NCI-H1092 (cell line): Measurements from ENCODE around the gene TRAF5.
"Not testable (repeated sequence)": the region's sequence is repeated elsewhere in the genome, so short reads cannot be mapped to it uniquely, and the experiment has no call there.

Source experiments
- DNase-seq: peaks from one replicate; lab custom pipeline; 2025; lab: John Stamatoyannopoulos, UW

Gene TRAF5

DNA sequence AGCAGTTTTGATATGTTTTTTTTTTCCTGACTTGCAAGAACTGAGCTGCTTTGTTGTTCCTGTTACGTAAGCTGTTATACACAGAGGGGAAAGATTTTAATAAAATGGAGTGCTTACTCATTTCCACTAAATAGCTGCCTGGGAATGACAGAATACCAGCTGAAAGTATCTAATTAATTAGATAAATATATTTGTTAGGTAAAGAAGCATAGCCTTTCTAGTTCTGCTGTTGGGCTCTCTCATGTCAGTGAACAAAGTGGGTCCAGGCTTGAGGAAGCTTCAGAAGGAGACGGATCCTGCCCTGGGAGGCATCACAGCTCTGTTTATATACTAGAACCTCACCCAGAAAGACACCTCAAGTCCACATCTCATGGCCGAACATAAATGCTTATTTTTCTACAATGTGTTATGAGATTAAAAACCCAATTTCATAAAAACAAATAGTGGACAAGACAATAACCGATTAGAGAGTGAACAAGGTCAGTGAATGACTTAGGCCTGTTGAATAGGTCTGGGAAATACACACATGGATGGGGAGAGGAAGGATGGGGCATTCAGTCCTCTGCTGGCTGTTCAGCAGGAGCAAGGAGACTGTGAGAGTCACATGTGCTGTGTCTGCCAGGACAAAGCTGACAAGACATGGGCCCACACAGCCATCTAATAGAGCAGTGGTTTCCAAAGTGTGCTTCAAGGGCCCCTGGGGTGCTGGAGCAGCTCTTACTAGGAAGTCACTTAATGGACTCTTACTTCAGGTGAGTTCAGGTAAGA, 20.6 kb downstream of the TRAF5 start:
- DNase-seq = no peak

GRCh38 chr1:211348547-211348946, 21.9 kb downstream of the TRAF5 start:
- DNase-seq = no peak

DNA sequence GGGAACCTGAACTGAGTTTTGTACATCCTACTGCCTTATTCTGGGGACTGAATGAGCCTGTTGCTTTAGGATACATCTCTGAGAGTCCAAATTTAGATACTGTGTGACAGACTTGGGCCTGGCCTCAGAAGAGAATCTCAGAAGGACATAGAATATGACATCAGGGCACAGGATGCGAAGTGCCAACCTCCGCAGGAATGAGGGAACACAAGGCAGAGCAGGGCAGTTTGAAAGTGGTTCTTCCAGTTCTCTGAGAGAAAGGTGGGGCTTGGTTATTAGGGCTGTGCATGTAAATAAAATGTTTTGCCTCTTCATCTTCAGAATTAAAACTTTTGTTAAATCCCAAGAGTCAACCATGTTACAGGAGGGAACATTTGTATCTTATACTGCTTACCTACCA, 23.1 kb downstream of the TRAF5 start:
- DNase-seq = no peak

GRCh38 chr1:211352055-211352454, 25.4 kb downstream of the TRAF5 start:
- not testable (repeated sequence) for DNase-seq

GRCh38 chr1:211352465-211352864, 25.8 kb downstream of the TRAF5 start:
- no peak for DNase-seq

GRCh38 chr1:211352985-211353515, 26.4 kb downstream of the TRAF5 start:
- no peak for DNase-seq

- DNase-seq = no peak
Observed at GRCh38 chr1:211353562-211354212, 27.1 kb downstream of the TRAF5 start.

DNA sequence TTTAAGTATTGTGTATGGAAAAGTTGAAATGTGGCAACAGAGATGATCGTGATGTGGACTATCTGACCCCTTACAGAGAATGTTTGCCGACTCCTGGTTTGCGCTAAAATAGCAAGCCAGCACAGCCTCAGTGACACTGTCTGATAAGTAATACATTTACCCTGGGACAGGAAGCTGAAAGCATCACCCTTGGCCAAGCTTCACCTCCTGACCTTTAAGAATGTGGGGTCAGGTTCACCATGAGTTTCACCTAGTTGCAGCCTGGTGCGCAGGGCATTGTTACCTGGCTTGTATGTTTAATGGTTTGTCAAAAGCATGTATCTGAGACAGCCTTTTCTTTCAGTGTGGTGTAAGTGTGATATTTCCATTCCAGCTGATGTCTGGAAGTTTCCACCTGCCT, 29.2 kb downstream of the TRAF5 start:
- no peak for DNase-seq

DNA sequence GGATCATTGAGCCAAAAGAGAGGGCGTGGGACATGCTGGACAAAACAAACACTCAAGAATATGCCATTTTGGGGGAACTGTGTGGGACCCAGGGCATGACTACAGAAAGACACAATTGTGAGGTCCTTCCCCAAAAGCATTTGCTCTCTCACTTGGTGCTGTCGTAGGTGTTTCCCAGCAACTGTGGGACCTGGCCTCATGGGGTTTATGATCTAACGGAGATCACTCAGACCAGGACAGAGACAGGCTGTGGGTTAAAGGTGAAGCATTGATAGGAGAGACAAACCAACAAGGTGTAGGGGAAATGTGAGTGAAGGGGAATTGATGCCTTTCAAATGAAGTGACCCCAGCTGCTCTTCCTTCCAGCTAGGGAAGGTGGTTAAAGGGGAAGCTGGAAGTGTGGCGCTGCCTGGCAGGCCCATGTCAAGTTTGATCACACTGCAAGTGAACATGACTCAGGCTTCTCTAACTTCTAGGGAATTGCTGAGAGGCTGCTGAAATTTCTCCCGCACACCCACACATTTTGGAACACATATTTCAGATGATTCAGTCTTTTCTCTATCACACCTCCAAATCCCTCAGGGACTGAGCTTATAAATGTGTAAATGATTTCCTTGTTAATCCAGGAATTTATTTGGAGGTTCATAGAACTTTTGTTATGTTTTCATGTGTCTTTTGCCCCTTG, 30.2 kb downstream of the TRAF5 start:
- DNase-seq = no peak

- no peak for DNase-seq
Observed at GRCh38 chr1:211358685-211359084, 32.1 kb downstream of the TRAF5 start.

DNA sequence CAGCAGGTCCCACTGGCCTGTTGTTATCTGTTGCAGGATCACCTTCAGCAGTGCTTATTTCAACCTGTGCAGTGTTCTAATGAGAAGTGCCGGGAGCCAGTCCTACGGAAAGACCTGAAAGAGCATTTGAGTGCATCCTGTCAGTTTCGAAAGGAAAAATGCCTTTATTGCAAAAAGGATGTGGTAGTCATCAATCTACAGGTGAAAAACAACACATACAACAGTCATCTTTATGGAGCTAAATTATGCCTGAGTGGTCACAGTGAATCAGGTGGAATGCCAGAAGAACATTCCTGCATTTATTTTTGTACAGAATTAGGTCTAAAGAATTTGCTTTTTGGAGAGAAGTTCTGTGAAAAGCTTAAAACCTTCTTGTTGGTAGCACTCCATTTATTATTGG, 33.2 kb downstream of the TRAF5 start:
- no peak for DNase-seq

DNA sequence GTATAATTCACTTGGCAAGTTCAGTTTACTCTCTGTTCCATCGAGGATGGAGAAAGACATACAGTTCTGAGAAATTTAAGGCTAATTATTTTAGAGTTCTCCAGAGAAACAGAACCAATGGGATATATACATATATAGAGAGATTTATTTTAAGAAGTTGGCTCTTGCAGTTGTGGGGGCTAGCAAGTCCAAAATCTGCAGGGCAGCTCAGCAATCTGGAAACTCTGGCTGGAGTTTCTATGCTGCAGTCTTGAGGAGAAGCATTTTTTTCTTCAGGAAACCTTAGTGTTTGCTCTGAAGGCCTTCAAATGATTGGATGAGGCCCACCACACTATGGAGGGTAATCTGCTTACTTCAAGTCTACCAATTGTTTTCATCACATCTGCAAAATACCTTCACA, 34.6 kb downstream of the TRAF5 start:
- DNase-seq = no peak

DNA sequence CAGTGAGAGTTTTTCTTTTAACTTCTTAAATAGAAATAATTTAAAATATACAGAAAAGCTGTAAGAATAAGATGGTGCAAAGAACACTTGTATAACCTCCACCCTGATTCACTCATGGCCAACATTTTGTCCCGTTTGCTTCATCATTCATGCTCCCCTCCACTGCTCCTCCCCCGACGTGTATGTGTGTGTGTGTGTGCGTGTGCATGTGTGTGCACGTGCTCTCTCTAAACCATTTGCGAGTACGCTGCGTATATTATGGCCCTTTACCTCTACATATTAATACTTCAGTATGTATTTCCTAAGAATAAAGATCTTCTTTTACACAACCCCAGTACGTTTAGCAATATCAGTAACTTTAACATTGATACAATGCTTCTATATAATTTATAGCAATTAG, 43.0 kb downstream of the TRAF5 start:
- no peak for DNase-seq

GRCh38 chr1:211370669-211371068, 44.0 kb downstream of the TRAF5 start:
- DNase-seq = no peak

DNA sequence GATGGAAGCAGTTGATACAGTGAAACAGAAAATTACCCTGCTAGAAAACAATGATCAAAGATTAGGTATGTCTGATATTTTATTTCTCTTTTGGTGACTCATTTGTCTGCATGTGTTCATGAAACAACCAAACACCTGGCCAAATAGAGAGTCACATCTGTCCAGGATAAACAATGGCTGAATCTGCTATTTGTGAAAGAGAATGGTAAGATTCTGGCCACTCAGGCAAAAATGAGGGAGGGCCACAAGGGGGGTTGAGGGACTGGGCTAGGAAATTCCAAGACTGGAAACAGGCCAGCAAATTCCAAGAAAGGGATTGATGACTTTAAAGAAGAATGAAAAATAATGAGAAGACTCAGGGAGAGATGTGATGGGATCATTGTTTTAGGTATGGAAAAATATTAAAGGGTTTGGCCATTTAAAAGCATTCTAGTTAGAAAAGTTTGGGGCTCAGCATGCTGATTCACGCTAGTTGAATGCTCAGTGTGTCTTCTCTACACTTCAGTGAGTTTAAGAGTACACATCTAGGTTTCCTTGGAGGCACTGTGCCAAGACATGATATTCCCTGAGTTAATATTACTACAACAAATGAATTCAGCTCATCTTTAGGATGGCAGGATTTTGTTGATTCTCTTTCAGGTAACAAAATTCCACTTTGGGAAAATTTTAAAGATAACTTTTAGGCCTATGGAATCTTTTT, 44.9 kb downstream of the TRAF5 start:
- DNase-seq = no peak

GRCh38 chr1:211372463-211372862, 45.8 kb downstream of the TRAF5 start:
- no peak for DNase-seq

- DNase-seq = no peak
Observed at GRCh38 chr1:211375146-211375818, 48.6 kb downstream of the TRAF5 start.

DNA sequence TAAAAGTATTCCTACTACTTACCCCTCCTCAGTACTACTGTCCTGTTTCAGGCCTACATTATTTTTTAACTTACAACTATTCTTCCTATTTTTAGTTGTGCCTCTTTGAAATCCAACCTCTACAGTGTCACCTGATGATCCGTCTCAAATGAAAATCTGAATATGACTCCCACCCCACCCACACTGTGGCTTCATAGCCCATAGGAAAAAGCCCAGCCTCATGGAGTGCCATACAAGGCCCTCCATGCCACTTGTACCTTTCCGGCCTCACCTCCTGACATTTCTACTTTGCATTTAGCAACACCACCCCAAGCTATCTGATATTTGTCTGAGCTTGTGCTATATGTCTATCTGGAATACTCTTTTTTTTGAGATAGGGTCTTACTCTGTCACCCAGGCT, 49.3 kb downstream of the TRAF5 start:
- no peak for DNase-seq

DNA sequence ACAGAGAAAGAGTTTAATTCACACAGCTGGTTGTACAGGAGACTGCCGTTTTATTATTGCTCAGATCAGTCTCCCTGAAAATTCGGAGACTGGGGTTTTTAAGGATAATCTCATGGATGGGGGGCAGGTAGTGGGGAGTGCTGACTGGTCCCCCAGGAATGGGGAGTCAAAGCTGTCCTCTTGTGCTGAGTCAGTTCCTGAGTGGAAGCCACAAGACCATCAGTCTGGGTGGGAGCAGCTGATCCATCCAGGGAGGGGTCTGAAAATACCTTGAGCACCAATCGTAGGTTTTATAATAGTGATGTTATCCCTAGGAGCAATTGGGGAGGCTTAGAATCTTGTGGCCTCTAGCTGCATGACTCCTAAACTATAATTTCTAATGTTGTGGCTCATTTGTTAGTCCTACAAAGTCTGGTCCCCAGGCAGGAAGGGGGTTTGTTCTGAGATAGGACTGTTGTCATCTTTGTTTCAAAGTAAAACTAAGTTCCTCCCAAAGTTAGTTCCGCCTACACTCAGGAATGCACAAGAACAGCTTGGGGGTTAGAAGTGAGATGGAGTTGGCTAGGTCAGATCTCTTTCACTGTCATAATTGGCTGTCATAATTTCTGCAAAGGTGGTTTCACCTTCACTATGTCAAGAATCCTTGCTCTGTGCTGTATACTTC, 50.3 kb downstream of the TRAF5 start:
- DNase-seq = no peak

DNA sequence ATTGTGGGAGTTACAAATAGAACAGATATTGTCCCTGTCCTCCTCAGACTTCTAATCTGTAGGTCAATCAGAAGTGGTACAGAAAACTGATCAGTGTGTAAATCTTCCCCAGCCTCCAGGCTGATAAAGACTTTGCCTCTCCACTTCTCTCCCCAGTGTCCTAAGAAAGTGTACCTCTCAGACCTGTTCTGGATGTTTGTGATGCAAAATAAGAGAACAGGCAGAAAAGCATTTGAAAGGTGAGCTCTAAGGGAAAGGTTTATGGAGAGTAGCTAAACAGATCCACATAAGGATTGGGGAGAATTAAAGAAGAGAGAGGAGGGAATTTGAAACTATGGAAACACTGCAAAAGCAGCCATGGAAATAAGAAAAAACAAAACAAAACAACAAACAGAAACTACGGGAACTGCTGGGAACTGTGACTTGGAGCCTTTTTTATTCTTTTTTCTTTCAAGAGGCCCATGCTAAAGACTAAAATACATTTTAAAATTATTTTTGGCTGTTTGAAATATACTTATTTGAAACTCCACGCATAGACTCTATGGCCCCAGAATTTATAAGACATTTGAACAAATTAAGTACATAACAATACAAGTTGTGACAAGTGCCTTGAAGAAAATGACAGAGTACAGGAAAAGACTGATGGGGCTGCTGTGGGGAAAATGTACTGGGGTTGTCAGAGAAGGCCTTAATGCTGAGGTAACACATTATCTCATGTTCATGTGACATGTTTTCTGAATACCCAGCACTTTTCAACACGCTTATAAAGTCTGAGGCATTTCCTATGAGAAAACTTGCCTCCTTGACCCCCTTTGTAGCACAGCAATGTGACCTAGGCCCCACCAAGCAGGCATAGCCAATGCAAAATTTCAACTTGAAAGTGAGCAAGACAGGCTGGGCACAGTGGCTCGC, 51.2 kb downstream of the TRAF5 start:
- DNase-seq = no peak
